ENCODE results near the gene PRKAG1.

DNA sequence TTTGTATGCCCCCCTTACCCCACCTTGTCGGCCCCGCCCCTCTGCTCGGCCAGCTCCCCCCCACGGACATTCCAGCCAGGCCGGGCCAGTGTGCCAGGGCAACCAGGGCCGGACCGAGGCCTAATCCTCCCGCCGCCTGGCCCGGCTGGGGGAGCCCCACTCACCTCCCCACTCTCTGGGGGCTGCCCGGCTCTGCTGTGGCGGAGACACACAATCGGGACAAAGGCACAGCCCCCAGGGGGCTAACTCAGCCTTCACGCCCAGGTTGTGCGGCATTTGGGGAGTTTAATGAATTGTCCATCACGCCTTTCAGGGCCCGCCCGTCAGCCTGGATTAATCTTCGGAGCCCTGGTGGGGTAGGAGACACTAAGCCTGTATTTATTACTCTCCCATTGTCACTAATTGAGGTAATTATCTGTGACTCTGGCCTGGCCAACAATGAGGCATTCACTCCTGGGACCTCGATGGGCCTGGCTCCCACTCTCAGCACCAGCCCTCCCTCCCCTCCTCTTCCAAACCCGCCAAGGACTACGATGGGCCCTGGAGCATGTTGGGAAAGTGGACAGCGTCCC lies 31.8 kb downstream of the PRKAG1 start:
- TF ChIP-seq POLR2A (IDR thresholded peaks at IDR 0.05) (no peak), CTCF (IDR thresholded peaks at IDR 0.05) (no peak)

All from body of pancreas (tissue), 4 donors.